Thoracic aorta endothelial cell (primary cell): ENCODE data around the gene ZMAT5. TPM values are rescaled to one million over a fixed set of nuclear protein-coding genes. Genes with fewer than 3 reads are reported as not detected.

ENCODE experiments used
- small RNA-seq: library from RNA; depleted of rRNA; stranded (forward); fragments of <200 nt; gene quantifications from one replicate; pipeline ENCODE3, GENCODE V24; 2012
- total RNA-seq: library from RNA; depleted of rRNA; stranded (reverse); fragments of >200 nt; gene quantifications from 2 replicates; pipeline ENCODE4 v1.2.3, GENCODE V29; 2012

ZMAT5 gene
- 13.7 and 15.9 TPM in 2 replicates for total RNA-seq

GRCh38 chr22:29766632-29767170, at the start of gene ZMAT5:
Gene ZMAT5, minus strand, starts transcription at chr22:29767007. Its CDS starts 18,463 bp downstream, at chr22:29748544.

GRCh38 chr22:29767171-29768051, 604 bp upstream of the ZMAT5 start, which contains the start of gene UQCR10:
Gene UQCR10, plus strand, starts transcription at chr22:29767369. Its CDS starts 30 bp downstream, at chr22:29767399.

GRCh38 chr22:29719899-29720645, 46.7 kb downstream of the ZMAT5 start, which contains the start of gene CABP7:
Gene CABP7, plus strand, starts transcription at chr22:29720003. Its CDS starts 422 bp downstream, at chr22:29720425.

Small RNA genes lying within 50 kb of the gene (small RNA-seq; reads per million reads assigned to genes)
- gene AC004882.2, result not detected
- not detected for gene RF00019

Other genes starting within 250 kb of the ZMAT5 start
- gene THOC5, start 213.2 kb downstream of the ZMAT5 start, total RNA-seq, result 62.0 and 67.2 TPM in 2 replicates
- gene NIPSNAP1, start 185.9 kb downstream of the ZMAT5 start, total RNA-seq, result 30.5 and 42.7 TPM in 2 replicates
- 151 and 189 TPM in 2 replicates for gene NF2, start 163.4 kb downstream of the ZMAT5 start, total RNA-seq
- gene CABP7, start 47.0 kb downstream of the ZMAT5 start, total RNA-seq, result not detected in 2 replicates
- 35.0 and 47.7 TPM in 2 replicates for gene UQCR10, start 362 bp upstream of the ZMAT5 start, total RNA-seq
- 39.8 and 42.8 TPM in 2 replicates for gene ASCC2, start 71.3 kb upstream of the ZMAT5 start, total RNA-seq
- 26.6 and 33.0 TPM in 2 replicates for gene MTMR3, start 116.2 kb upstream of the ZMAT5 start, total RNA-seq